ENCODE measurements around the gene USP12.

DNA sequence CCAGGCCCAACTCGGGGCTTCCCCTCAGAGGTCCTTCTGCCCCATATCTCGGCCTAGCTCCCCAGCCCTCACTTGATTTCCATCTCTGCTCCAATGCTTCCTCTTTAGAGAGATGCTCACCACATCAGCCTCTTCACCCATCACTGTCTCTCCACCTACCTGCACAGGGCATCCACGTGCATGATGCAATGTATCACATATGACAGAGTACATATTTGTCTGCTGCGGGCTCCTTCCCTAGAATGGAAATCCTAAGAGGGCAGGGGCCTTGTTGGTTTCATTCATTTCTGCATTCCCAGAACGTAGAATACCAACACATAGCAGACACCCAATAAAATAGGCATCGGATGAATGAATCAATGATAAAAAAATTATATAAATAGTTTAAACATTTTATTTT, 130.3 kb downstream of the USP12 start:
- TF ChIP-seq GABPA (IDR thresholded peaks at IDR 0.05 in 1 of 2, conservative IDR thresholded peaks at IDR 0.05 in 1 of 2) (no peak), TAF1 (conservative IDR thresholded peaks at IDR 0.05) (no peak), EGR1 (IDR thresholded peaks at IDR 0.05; ENCODE audit: low read depth in 2 of 2) (no peak), HNF4G (IDR thresholded peaks at IDR 0.05) (no peak)
- TF ChIP-seq, protein P1, sequence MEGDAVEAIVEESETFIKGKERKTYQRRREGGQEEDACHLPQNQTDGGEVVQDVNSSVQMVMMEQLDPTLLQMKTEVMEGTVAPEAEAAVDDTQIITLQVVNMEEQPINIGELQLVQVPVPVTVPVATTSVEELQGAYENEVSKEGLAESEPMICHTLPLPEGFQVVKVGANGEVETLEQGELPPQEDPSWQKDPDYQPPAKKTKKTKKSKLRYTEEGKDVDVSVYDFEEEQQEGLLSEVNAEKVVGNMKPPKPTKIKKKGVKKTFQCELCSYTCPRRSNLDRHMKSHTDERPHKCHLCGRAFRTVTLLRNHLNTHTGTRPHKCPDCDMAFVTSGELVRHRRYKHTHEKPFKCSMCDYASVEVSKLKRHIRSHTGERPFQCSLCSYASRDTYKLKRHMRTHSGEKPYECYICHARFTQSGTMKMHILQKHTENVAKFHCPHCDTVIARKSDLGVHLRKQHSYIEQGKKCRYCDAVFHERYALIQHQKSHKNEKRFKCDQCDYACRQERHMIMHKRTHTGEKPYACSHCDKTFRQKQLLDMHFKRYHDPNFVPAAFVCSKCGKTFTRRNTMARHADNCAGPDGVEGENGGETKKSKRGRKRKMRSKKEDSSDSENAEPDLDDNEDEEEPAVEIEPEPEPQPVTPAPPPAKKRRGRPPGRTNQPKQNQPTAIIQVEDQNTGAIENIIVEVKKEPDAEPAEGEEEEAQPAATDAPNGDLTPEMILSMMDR (IDR thresholded peaks at IDR 0.05; ENCODE audit: low read depth, low read length, missing input control): no peak

Data from liver (tissue), 3 donors.